HepG2 (cell line): ENCODE results near the gene TMEM121. TPM values are rescaled to one million over a fixed set of nuclear protein-coding genes. Genes with fewer than 3 reads are reported as not detected.
A peak's percentile ranks its signal among the peaks of the same experiment; 100 is the strongest.

Experiments used
- ATAC-seq: fragments of 200-7000 bp; cut with Tn5 transposase; 3 replicates; pipeline ENCODE4 v1.9.1; 2020; ENCODE audit warnings: mild to moderate bottlenecking, moderate library complexity
- BruUV-seq: library from RNA; stranded (reverse); fragments of 400-500 nt; replicated peaks from 2 replicates; lab custom pipeline; 2021; lab: Mats Ljungman, UMichigan
- CTCF ChIA-PET: fragments of 300-600 bp; formaldehyde crosslinking; extraction: SDS; loops from one replicate; lab custom pipeline; 2021; ENCODE audit warnings: low total read pairs, inconsistent platforms, low intra/inter-chr PET ratio; lab: Yijun Ruan, JAX
- POLR2A ChIA-PET: fragments of 350-600 bp; sonication (Branson Sonifier 250); formaldehyde crosslinking; loops from one replicate; lab custom pipeline; 2020; ENCODE audit warnings: antibody characterized with exemption, inconsistent platforms; lab: Yijun Ruan, JAX
- DNase-seq: peaks from one replicate; pipeline ENCODE4 v3.0.0-alpha.2; 2015; ENCODE audit warnings: low spot score
- FAIRE-seq: peaks from 3 replicates; lab custom pipeline; 2011; peaks lifted over from hg19 to GRCh38; lab: Jason Lieb, UNC
- H2AFZ ChIP-seq: one replicate; pipeline ENCODE4 v1.6.1; 2011; ENCODE audit warnings: low read length, inconsistent platforms
- H3K27ac ChIP-seq: fragments of 300-600 bp; 3 replicates; pipeline ENCODE4 v1.8.0; 2011; ENCODE audit warnings: mixed run types, mild to moderate bottlenecking, mixed read lengths, low read length, inconsistent platforms; ENCODE audit not compliant: insufficient read depth; ENCODE audit errors: extremely low read length
- H3K27me3 ChIP-seq, 2 experiments: fragments of 200-600 bp in 1 of 2; 2 replicates in 1 of 2; 3 replicates in 1 of 2; pipeline versions ENCODE4 v1.6.0 to v1.8.0; 2011; ENCODE audit warnings: low read length in 2 of 2, mild to moderate bottlenecking in 2 of 2, moderate library complexity in 2 of 2, inconsistent platforms in 1 of 2; ENCODE audit not compliant: insufficient read depth in 2 of 2, control insufficient read depth in 1 of 2
- H3K36me3 ChIP-seq, 2 experiments: fragments of 200-600 bp in 1 of 2; replicated peaks in 1 of 2; 2 replicates in 1 of 2; 3 replicates in 1 of 2; pipeline versions ENCODE4 v1.5.1 to v1.8.0; 2011; ENCODE audit warnings: low read length in 2 of 2, inconsistent platforms in 1 of 2; ENCODE audit not compliant: insufficient read depth in 2 of 2, control insufficient read depth in 1 of 2
- H3K4me1 ChIP-seq: 2 replicates; pipeline ENCODE4 v1.5.1; 2012; ENCODE audit warnings: low read length, inconsistent platforms; ENCODE audit not compliant: insufficient read depth
- H3K4me2 ChIP-seq: 2 replicates; pipeline ENCODE4 v1.6.0; 2011; ENCODE audit warnings: low read depth, low read length, inconsistent platforms
- H3K4me3 ChIP-seq, 3 experiments: fragments of 200-600 bp in 1 of 3; sonication (generic), shearing (Covaris generic) in 1 of 3; replicated peaks in 1 of 3; 2 replicates each; pipeline ENCODE4 v1.5.1; 2011 to 2016; ENCODE audit warnings: low read length in 3 of 3, inconsistent platforms in 2 of 3, low read depth in 2 of 3, mild to moderate bottlenecking in 2 of 3, control low read depth in 1 of 3, mixed read lengths in 1 of 3; ENCODE audit not compliant: insufficient read depth in 1 of 3
- H3K79me2 ChIP-seq: one replicate; pipeline ENCODE4 v1.6.1; 2011; ENCODE audit warnings: low read length, inconsistent platforms; ENCODE audit not compliant: insufficient read depth
- H3K9ac ChIP-seq: 2 replicates; pipeline ENCODE4 v1.6.0; 2011; ENCODE audit warnings: mild to moderate bottlenecking, low read depth, low read length, inconsistent platforms; ENCODE audit not compliant: insufficient read depth
- H3K9me3 ChIP-seq: 2 replicates; pipeline ENCODE4 v1.5.1; 2012; ENCODE audit warnings: mild to moderate bottlenecking, low read length
- H4K20me1 ChIP-seq: 2 replicates; pipeline ENCODE4 v1.6.0; 2011; ENCODE audit warnings: inconsistent platforms, mild to moderate bottlenecking, low read length, moderate library complexity; ENCODE audit not compliant: insufficient read depth
- AGO2 ChIP-seq: fragments of 200-400 bp; formaldehyde crosslinking; optimal IDR thresholded peaks from 2 replicates; pipeline ENCODE3; 2017; ENCODE audit warnings: mild to moderate bottlenecking, low read depth, low read length, moderate library complexity
- ARHGAP35 ChIP-seq: sonication (generic); formaldehyde crosslinking; IDR thresholded peaks from 2 replicates; pipeline ENCODE4 v1.9.0; 2022; ENCODE audit warnings: mild to moderate bottlenecking, inconsistent platforms, moderate library complexity, missing genetic modification reagents, borderline replicate concordance
- DDIT3 ChIP-seq: sonication (generic); formaldehyde crosslinking; IDR thresholded peaks from 2 replicates; pipeline ENCODE4 v1.4.0; 2020; ENCODE audit warnings: mild to moderate bottlenecking, missing genetic modification reagents
- HNRNPL ChIP-seq: fragments of 200-400 bp; formaldehyde crosslinking; IDR thresholded peaks from 2 replicates; pipeline ENCODE4 v1.6.1; 2017; ENCODE audit warnings: mild to moderate bottlenecking, low read depth, low read length
- HNRNPLL ChIP-seq: fragments of 200-400 bp; formaldehyde crosslinking; IDR thresholded peaks from 2 replicates; pipeline ENCODE4 v1.6.1; 2017; ENCODE audit warnings: mild to moderate bottlenecking, low read depth, low read length; ENCODE audit not compliant: poor library complexity, severe bottlenecking
- JARID2 ChIP-seq: sonication (generic); formaldehyde crosslinking; IDR thresholded peaks from 2 replicates; pipeline ENCODE4 v1.8.1; 2023; ENCODE audit warnings: missing genetic modification reagents, inconsistent platforms; ENCODE audit not compliant: insufficient replicate concordance
- SAFB2 ChIP-seq: sonication (generic); formaldehyde crosslinking; IDR thresholded peaks from 2 replicates; pipeline ENCODE4 v1.5.1; 2020; ENCODE audit warnings: missing genetic modification reagents, low read depth, mild to moderate bottlenecking, borderline replicate concordance
- SMAD1 ChIP-seq: sonication (generic); formaldehyde crosslinking; IDR thresholded peaks from 2 replicates; pipeline ENCODE4 v1.4.0; 2020; ENCODE audit warnings: missing genetic modification reagents, low read depth, mild to moderate bottlenecking, borderline replicate concordance
- TCF7L2 ChIP-seq: IDR thresholded peaks from 2 replicates; pipeline ENCODE4 v1.6.1; 2011; ENCODE audit warnings: mild to moderate bottlenecking, low read depth, low read length, moderate library complexity
- ZC3H13 ChIP-seq: sonication (generic); formaldehyde crosslinking; IDR thresholded peaks from 2 replicates; pipeline ENCODE4 v1.8.1; 2023; ENCODE audit warnings: mild to moderate bottlenecking, missing genetic modification reagents, moderate library complexity
- ZNF550 ChIP-seq: sonication (generic); formaldehyde crosslinking; IDR thresholded peaks from 2 replicates; pipeline ENCODE4 v1.4.0; 2020; ENCODE audit warnings: mild to moderate bottlenecking, missing genetic modification reagents, borderline replicate concordance
- ZNF552 ChIP-seq: sonication (generic); formaldehyde crosslinking; IDR thresholded peaks from 2 replicates; pipeline ENCODE4 v1.9.0; 2022; ENCODE audit warnings: missing genetic modification reagents, mild to moderate bottlenecking, borderline replicate concordance
- ZNF724P ChIP-seq: sonication (generic); formaldehyde crosslinking; IDR thresholded peaks from 2 replicates; pipeline ENCODE4 v1.8.0; 2022; ENCODE audit warnings: missing genetic modification reagents, borderline replicate concordance
- WGBS: methylation state at CpG from one replicate; pipeline ENCODE4 v1.1.6; 2017; ENCODE audit warnings: low lambda C conversion rate; 5-methylcytosine and 5-hydroxymethylcytosine counted together
- in situ Hi-C: cut with HindIII; loops from 2 replicates; pipeline ENCODE4 v1.10.0; 2017; ENCODE audit warnings: low pct_unique_long_range_greater_than_20kb; ENCODE audit not compliant: extremely low pct_ligation_motif_present
- intact Hi-C: fragments of 100-400 bp; cut with micrococcal nuclease; formaldehyde crosslinking; loops from one replicate; pipeline ENCODE4 v1.10.0; 2022; ENCODE audit not compliant: unreplicated experiment
- polyA plus RNA-seq, 8 experiments: library from polyadenylated mRNA; depleted of rRNA in 3 of 8; stranded (reverse) in 7 of 8; unstranded in 1 of 8; fragments of >200 nt; fragmentation: Illumina TruSeq in 4 of 8; extraction: Trizol in 4 of 8; gene quantifications; 2 replicates each; pipeline versions ENCODE4 v1.2.1 to v1.2.3, GENCODE V29; 2011 to 2016; ENCODE audit warnings: low read depth in 4 of 8, missing spikeins in 1 of 8, mixed read lengths in 1 of 8; ENCODE audit not compliant: insufficient read depth in 1 of 8
- total RNA-seq, 5 experiments: library from RNA; depleted of rRNA; stranded (reverse); fragments of >200 nt; fragmentation: Illumina TruSeq; extraction: Trizol; gene quantifications; 2 replicates each; pipeline ENCODE4 v1.2.3, GENCODE V29; 2016; ENCODE audit warnings: low read depth in 1 of 5
- TF ChIP-seq, protein P1 (sequence below): sonication (generic); formaldehyde crosslinking; IDR thresholded peaks from 2 replicates; pipeline ENCODE4 v1.4.0; 2020; ENCODE audit warnings: missing genetic modification reagents
- TF ChIP-seq, protein P2 (sequence below): sonication (generic); formaldehyde crosslinking; IDR thresholded peaks from 2 replicates; pipeline ENCODE4 v1.8.0; 2022; ENCODE audit warnings: missing genetic modification reagents, low read depth, mild to moderate bottlenecking, borderline replicate concordance

The TMEM121 gene
- total and polyA plus RNA-seq, 2 of the 13 experiments (the other 11 are each of a cell fraction or from before 2014, with no cell fraction given), result 6.6 to 19.0 TPM

- TF ChIP-seq, protein P1, sequence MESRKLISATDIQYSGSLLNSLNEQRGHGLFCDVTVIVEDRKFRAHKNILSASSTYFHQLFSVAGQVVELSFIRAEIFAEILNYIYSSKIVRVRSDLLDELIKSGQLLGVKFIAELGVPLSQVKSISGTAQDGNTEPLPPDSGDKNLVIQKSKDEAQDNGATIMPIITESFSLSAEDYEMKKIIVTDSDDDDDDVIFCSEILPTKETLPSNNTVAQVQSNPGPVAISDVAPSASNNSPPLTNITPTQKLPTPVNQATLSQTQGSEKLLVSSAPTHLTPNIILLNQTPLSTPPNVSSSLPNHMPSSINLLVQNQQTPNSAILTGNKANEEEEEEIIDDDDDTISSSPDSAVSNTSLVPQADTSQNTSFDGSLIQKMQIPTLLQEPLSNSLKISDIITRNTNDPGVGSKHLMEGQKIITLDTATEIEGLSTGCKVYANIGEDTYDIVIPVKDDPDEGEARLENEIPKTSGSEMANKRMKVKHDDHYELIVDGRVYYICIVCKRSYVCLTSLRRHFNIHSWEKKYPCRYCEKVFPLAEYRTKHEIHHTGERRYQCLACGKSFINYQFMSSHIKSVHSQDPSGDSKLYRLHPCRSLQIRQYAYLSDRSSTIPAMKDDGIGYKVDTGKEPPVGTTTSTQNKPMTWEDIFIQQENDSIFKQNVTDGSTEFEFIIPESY (CRISPR knock-in tag), result no peak
- TF ChIP-seq SMAD1 (0 out of 2 replicates have a peak, but pooled peaks have one; percentile 11), ZNF552 (CRISPR knock-in tag) (no peak; the same call in 1 of the 2 replicates), DDIT3 (no peak), ARHGAP35 (CRISPR knock-in tag) (0 out of 2 replicates have a peak, but pooled peaks have one; percentile 11), ZNF550 (CRISPR knock-in tag) (no peak), SAFB2 (CRISPR knock-in tag) (no peak), HNRNPL (0 out of 2 replicates have a peak, but pooled peaks have one; percentile 17), TCF7L2 (no peak)
- TF ChIP-seq, all 625 proteins: peak for 28
These were observed 26.2 kb upstream of the TMEM121 start (continued) for GRCh38 chr14:105500036-105500725.

DNA sequence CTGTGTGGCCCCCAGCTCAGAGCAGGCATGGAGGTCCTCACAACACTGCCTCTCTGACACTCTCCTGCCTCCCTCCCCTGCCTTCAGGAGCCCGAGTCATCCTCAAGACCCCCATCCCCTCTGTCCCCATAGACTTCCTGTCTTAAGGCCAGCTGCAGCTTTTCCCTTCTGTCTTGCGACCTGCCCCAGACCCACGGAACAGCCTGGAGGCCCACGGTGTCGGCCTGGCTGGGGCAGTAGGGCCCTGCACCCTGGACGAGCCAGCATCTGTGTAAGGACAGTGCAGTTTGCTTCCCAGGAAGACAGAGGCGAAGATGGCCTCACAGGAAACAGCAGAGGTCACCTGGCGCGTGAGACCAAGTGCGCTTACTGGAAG is 25.7 kb upstream of the TMEM121 start:
- Histone ChIP-seq H3K4me3 (no peak overlapping the region; a peak in 1 of 6 replicates), H3K79me2 (peaks cover 7% of the 10 kb centered on the region), H3K27me3 (peaks cover 0 to 7% of the 10 kb centered on the region in 2 experiments; a peak in 3 of 5 replicates), H3K4me2 (peak overlapping the region; percentile 67; the same call in 1 of the 2 replicates), H3K36me3 (no peaks in the 10 kb centered on the region), H3K27ac (peak overlapping the region; percentile 96), H2AFZ (no peak overlapping the region), H3K9me3 (no peaks in the 10 kb centered on the region), H3K4me1 (peaks cover 91% of the 10 kb centered on the region)
- ChIA-PET POLR2A (interaction anchor here (1.4 to 1.8 kb wide), 2 partner anchors 9 to 27 kb away, joined by 5 to 7 read pairs; no protein-coding TSS in a partner anchor), CTCF (no interaction called here)
- BruUV-seq, result no TSS peak
- WGBS, result 94% methylated on average over 10 of the region's 10 CpGs
- FAIRE-seq, result no peak
- ATAC-seq, result no peak
- in situ Hi-C loops, result no loop called here
- intact Hi-C loops, result no loop called here
- no peak for DNase-seq
- TF ChIP-seq HNRNPLL (peak; percentile 1), ZC3H13 (0 out of 2 replicates have a peak, but pooled peaks have one; percentile 42), JARID2 (CRISPR knock-in tag) (no peak), ZNF724P (CRISPR knock-in tag) (no peak), HNRNPL (0 out of 2 replicates have a peak, but pooled peaks have one; percentile 2), AGO2 (peak; percentile 20)
- TF ChIP-seq, protein P2, sequence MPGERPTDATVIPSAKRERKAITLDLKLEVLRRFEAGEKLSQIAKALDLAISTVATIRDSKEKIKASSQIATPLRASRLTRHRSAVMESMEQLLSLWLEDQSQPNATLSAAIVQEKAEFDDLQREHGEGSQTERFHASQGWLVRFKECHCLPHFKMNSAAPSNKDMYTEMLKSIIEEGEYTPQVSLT, result no peak
- TF ChIP-seq, all 625 proteins: peak for 4
- H3K9ac ChIP-seq, result peak overlapping the region; percentile 79; the same call in 1 of the 2 replicates
- H4K20me1 ChIP-seq, result no peaks in the 10 kb centered on the region
